MM.1S (cell line): ENCODE measurements around the gene SNRNP70.
"Not testable (repeated sequence)": the region's sequence is repeated elsewhere in the genome, so short reads cannot be mapped to it uniquely, and the experiment has no call there.

Source experiments
- DNase-seq: peaks from one replicate; pipeline ENCODE4 v3.0.0-alpha.2; 2015
- H2AFZ ChIP-seq: fragments of 300-600 bp; sonication (generic); 2 replicates; pipeline ENCODE4 v1.6.0; 2016; ENCODE audit warnings: antibody characterized with exemption, low read length
- H3F3A ChIP-seq: fragments of 300-600 bp; sonication (generic); 2 replicates; pipeline ENCODE4 v1.6.1; 2016; ENCODE audit warnings: mild to moderate bottlenecking, antibody characterized with exemption, low read length, moderate library complexity, mixed read lengths; ENCODE audit not compliant: insufficient read depth
- H3K27ac ChIP-seq: fragments of 300-600 bp; sonication (generic); 2 replicates; pipeline ENCODE4 v1.5.1; 2016; ENCODE audit warnings: mild to moderate bottlenecking, low read length
- H3K27me3 ChIP-seq: fragments of 300-600 bp; sonication (generic); replicated peaks from 2 replicates; pipeline ENCODE4 v1.6.0; 2016; ENCODE audit warnings: low read length; ENCODE audit not compliant: insufficient read depth
- H3K36me3 ChIP-seq: fragments of 300-600 bp; sonication (generic); replicated peaks from 2 replicates; pipeline ENCODE4 v1.6.1; 2016; ENCODE audit warnings: mild to moderate bottlenecking, low read length, mixed read lengths; ENCODE audit not compliant: insufficient read depth
- H3K4me1 ChIP-seq: fragments of 300-600 bp; sonication (generic); 2 replicates; pipeline ENCODE4 v1.6.1; 2016; ENCODE audit warnings: low read length, mixed read lengths
- H3K4me2 ChIP-seq: fragments of 300-600 bp; sonication (generic); 2 replicates; pipeline ENCODE4 v1.6.0; 2016; ENCODE audit warnings: low read depth, low read length
- H3K4me3 ChIP-seq: fragments of 300-600 bp; sonication (generic); 2 replicates; pipeline ENCODE4 v1.5.1; 2016; ENCODE audit warnings: low read length, mixed read lengths
- H3K79me2 ChIP-seq: fragments of 300-600 bp; sonication (generic); 2 replicates; pipeline ENCODE4 v1.6.1; 2016; ENCODE audit warnings: mixed run types, low read length, mixed read lengths
- H3K9ac ChIP-seq: fragments of 300-600 bp; sonication (generic); 2 replicates; pipeline ENCODE4 v1.6.1; 2016; ENCODE audit warnings: low read length, mixed read lengths
- H3K9me2 ChIP-seq: fragments of 300-600 bp; sonication (generic); replicated peaks from 2 replicates; pipeline ENCODE4 v1.6.1; 2016; ENCODE audit warnings: mild to moderate bottlenecking, low read length, mixed read lengths; ENCODE audit not compliant: insufficient read depth
- H3K9me3 ChIP-seq: fragments of 300-600 bp; sonication (generic); replicated peaks from 2 replicates; pipeline ENCODE4 v1.6.1; 2016; ENCODE audit warnings: mild to moderate bottlenecking, low read length, mixed read lengths; ENCODE audit not compliant: insufficient read depth
- H4K20me1 ChIP-seq: fragments of 300-600 bp; sonication (generic); 2 replicates; pipeline ENCODE4 v1.6.1; 2016; ENCODE audit warnings: mild to moderate bottlenecking, low read length, moderate library complexity, mixed read lengths; ENCODE audit not compliant: insufficient read depth
- EZH2 ChIP-seq: fragments of 300-600 bp; sonication (generic); optimal IDR thresholded peaks from 2 replicates; pipeline ENCODE3; 2017; ENCODE audit warnings: low read depth, mild to moderate bottlenecking, antibody characterized with exemption, low read length, mixed read lengths
- EZH2phosphoT487 ChIP-seq: fragments of 300-600 bp; sonication (generic); IDR thresholded peaks from 2 replicates; pipeline ENCODE4 v1.6.1; 2018; ENCODE audit warnings: antibody characterized with exemption, low read length
- TF ChIP-seq, protein P1 (sequence below): fragments of 300-600 bp; sonication (generic); IDR thresholded peaks from 2 replicates; pipeline ENCODE4 v1.5.1; 2016; ENCODE audit warnings: antibody characterized with exemption, low read length, mixed read lengths

SNRNP70 gene

DNA sequence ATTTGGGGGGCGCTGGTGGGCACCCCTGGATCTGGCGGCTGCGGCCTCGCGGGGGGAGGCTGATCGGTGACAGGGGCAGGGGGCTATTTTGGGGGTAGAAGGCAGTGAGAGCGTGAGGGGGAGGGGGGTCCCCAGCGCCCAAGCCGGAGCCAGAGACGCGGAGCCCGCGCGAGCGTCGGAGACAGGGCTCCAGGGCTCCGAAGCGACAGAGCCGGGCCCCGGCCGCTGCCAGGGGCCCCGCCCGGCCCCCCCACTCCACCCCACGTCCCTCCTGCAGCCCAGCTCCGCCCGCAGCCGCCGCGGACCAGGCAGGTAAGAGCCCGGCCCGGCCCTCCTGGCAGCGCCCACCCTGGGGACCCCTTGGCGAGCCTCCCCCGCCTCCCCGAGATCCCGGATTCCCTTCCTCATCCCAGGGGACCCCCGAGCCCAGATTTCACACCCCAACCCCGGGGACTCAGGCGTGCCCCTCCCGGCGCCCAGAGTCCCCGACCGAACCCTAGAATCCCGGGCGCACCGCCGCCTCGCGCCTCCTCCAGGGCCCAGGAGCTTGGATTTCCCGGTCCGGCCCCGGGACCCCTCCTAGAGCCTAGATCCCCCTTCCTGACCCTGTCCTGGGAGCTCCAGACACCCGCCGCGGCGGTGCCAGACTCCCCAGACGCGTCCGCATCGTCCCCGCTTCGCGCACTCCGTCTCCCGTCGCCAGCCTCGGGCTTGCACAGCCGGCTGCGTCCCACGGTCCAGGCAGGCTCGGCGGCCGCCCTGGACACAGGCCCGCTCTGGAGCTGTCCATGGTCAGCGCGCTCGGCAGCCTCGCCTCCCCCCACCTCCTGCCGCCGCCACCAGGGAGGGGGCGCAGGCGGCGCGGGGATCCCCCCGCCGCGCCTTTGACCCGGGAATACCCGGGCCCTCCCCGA is 34.4 kb downstream of the SNRNP70 start, which contains the start of gene PPFIA3:
Gene PPFIA3, plus strand, starts transcription at position 134 of the 914 bp plus-strand sequence. CDS start 8,330 bp downstream, outside the sequence.
- H4K20me1 ChIP-seq: no peaks in the 10 kb centered on the region
- H3K9ac ChIP-seq: peak within 1 kb of the TSS; percentile 93
- peak; percentile 99 for TF ChIP-seq EZH2
- 0 out of 2 replicates have a peak, but pooled peaks have one; percentile 63 for TF ChIP-seq EZH2phosphoT487
- TF ChIP-seq, protein P1, sequence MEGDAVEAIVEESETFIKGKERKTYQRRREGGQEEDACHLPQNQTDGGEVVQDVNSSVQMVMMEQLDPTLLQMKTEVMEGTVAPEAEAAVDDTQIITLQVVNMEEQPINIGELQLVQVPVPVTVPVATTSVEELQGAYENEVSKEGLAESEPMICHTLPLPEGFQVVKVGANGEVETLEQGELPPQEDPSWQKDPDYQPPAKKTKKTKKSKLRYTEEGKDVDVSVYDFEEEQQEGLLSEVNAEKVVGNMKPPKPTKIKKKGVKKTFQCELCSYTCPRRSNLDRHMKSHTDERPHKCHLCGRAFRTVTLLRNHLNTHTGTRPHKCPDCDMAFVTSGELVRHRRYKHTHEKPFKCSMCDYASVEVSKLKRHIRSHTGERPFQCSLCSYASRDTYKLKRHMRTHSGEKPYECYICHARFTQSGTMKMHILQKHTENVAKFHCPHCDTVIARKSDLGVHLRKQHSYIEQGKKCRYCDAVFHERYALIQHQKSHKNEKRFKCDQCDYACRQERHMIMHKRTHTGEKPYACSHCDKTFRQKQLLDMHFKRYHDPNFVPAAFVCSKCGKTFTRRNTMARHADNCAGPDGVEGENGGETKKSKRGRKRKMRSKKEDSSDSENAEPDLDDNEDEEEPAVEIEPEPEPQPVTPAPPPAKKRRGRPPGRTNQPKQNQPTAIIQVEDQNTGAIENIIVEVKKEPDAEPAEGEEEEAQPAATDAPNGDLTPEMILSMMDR: no peak
- peak within 1 kb of the TSS; percentile 94 for H2AFZ ChIP-seq
- H3K36me3 ChIP-seq: no peaks in the 10 kb centered on the region
- no peak for DNase-seq
- 0 out of 2 replicates have a peak, but pooled peaks cover 4% of the 10 kb centered on the region for H3F3A ChIP-seq
- H3K79me2 ChIP-seq: no peaks in the 10 kb centered on the region
- H3K9me2 ChIP-seq: no peaks in the 10 kb centered on the region
- H3K4me2 ChIP-seq: peak within 1 kb of the TSS; percentile 100
- H3K9me3 ChIP-seq: no peaks in the 10 kb centered on the region
- peak within 1 kb of the TSS; percentile 86 for H3K4me3 ChIP-seq
- peak within 1 kb of the TSS; percentile 75; the same call in 1 of the 2 replicates for H3K27ac ChIP-seq
- peaks cover 30% of the 10 kb centered on the region for H3K27me3 ChIP-seq
- H3K4me1 ChIP-seq: peaks cover 10% of the 10 kb centered on the region

DNA sequence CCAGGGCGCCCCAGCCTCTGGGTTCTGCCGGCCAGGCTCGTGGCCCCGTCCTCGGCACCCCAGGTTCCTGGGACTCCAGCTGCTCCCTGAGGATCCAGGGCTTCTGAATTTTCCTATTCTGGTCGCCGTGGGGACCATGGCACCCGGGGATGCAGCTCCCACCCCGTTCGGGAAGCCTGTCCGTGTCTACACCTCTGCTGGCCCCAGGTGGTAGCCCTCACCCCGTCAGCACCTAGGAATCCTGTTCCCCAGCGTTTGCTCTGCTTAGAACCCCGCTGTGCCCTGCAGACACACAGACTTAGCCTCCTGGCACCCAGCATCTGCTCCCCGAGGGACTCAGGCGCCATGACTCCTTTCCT is 35.1 kb downstream of the SNRNP70 start:
- DNase-seq: no peak
- Histone ChIP-seq H3K4me3 (0 out of 2 replicates have a peak overlapping the region, but pooled peaks have one; percentile 86), H3K27me3 (peaks cover 30% of the 10 kb centered on the region), H3K9me2 (no peaks in the 10 kb centered on the region), H2AFZ (peak overlapping the region; percentile 69; the same call in 1 of the 2 replicates), H3K9me3 (no peaks in the 10 kb centered on the region), H3K9ac (no peak overlapping the region), H3K4me1 (peaks cover 6% of the 10 kb centered on the region), H3K36me3 (no peaks in the 10 kb centered on the region), H3F3A (0 out of 2 replicates have a peak, but pooled peaks cover 4% of the 10 kb centered on the region), H4K20me1 (no peaks in the 10 kb centered on the region), H3K79me2 (no peaks in the 10 kb centered on the region), H3K4me2 (peak overlapping the region; percentile 100; the same call in 1 of the 2 replicates), H3K27ac (no peak overlapping the region)
- no peak for TF ChIP-seq EZH2
- TF ChIP-seq, protein P1: no peak

DNA sequence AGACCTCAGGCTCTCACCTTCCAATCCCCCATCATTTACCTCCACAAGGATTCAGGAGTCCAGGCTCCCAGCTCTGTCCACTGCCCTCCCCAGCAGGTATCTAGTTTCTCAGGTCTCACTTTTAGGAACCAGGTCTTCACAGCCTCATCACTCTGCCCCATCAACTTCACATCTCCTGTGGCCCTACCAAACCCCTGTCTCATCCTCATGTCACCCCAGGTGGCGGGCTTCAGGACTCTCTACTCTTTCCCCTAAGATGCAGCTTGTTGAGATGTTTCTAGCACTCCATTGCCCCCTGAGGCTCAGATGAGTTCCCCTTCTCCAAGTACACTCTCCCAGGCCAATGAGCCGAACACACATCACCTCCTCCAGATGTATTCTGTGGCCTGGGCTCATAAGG is 35.6 kb downstream of the SNRNP70 start:
- no peak overlapping the region for H2AFZ ChIP-seq
- TF ChIP-seq EZH2phosphoT487: no peak
- TF ChIP-seq EZH2: no peak
- TF ChIP-seq, protein P1: no peak
- 0 out of 2 replicates have a peak, but pooled peaks cover 4% of the 10 kb centered on the region for H3F3A ChIP-seq
- no peak overlapping the region for H3K4me2 ChIP-seq
- H4K20me1 ChIP-seq: no peaks in the 10 kb centered on the region
- H3K79me2 ChIP-seq: no peaks in the 10 kb centered on the region
- peaks cover 6% of the 10 kb centered on the region for H3K4me1 ChIP-seq
- peaks cover 30% of the 10 kb centered on the region for H3K27me3 ChIP-seq
- no peaks in the 10 kb centered on the region for H3K9me3 ChIP-seq
- no peak overlapping the region for H3K4me3 ChIP-seq
- H3K9ac ChIP-seq: no peak overlapping the region
- H3K27ac ChIP-seq: no peak overlapping the region
- H3K36me3 ChIP-seq: no peaks in the 10 kb centered on the region
- DNase-seq: no peak
- no peaks in the 10 kb centered on the region for H3K9me2 ChIP-seq

DNA sequence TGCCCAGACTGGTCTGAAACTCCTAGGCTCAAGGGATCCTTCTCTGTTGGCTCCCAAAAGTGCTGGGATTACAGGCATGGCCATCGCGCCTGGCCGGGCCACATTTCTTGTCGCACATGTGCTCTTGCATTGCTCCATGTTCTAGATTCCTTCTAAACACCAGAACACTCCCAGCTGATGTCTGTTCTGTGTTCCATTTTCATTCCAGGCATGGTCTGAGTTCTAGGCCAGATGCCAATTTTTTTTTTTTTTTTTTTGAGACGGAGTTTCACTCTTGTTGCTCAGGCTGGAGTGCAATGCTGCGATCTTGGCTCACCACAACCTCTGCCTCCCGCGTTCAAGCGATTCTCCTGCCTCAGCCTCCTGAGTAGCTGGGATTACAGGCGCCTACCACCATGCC is 36.6 kb downstream of the SNRNP70 start:
- not testable (repeated sequence) for H3K9me2 ChIP-seq, H4K20me1 ChIP-seq, DNase-seq, H2AFZ ChIP-seq, H3K27ac ChIP-seq, H3K79me2 ChIP-seq, H3K9me3 ChIP-seq, H3K4me2 ChIP-seq, H3K4me3 ChIP-seq, H3K4me1 ChIP-seq, H3K9ac ChIP-seq, H3K36me3 ChIP-seq, H3F3A ChIP-seq
- peaks cover 30% of the 10 kb centered on the region for H3K27me3 ChIP-seq

DNA sequence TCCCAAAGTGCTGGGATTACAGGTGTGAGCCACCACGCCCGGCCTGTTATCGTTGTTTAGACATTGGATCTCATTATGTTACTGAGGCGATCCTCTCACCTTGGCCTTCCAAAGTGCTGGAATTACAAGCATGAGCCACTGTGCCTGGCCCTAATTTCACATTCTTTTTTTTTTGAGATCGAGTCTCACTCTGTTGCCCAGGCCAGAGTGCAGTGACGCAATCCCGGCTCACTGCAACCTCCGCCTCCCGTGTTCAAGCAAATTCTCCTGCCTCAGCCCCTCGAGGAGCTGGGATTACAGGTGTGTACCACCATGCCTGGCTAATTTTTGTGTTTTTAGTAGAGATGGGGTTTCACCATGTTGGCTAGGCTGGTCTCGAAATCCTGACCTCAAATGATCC is 38.0 kb downstream of the SNRNP70 start:
- H3K4me3 ChIP-seq, DNase-seq, H3K9me3 ChIP-seq, H3K79me2 ChIP-seq, H3K36me3 ChIP-seq, H3K4me2 ChIP-seq, H4K20me1 ChIP-seq, H2AFZ ChIP-seq, H3K4me1 ChIP-seq, H3K27ac ChIP-seq, H3K9me2 ChIP-seq, H3K9ac ChIP-seq, H3F3A ChIP-seq: not testable (repeated sequence)
- peaks cover 30% of the 10 kb centered on the region for H3K27me3 ChIP-seq
